HK-2 (cell line): ENCODE measurements around the gene WDR83.
A peak's percentile ranks its signal among the peaks of the same experiment; 100 is the strongest.
"Not testable (repeated sequence)": the region's sequence is repeated elsewhere in the genome, so short reads cannot be mapped to it uniquely, and the experiment has no call there.

Source experiments
- DNase-seq: peaks from one replicate; pipeline ENCODE4 v3.0.0-alpha.2; 2018; ENCODE audit not compliant: unreplicated experiment

The WDR83 gene

DNA sequence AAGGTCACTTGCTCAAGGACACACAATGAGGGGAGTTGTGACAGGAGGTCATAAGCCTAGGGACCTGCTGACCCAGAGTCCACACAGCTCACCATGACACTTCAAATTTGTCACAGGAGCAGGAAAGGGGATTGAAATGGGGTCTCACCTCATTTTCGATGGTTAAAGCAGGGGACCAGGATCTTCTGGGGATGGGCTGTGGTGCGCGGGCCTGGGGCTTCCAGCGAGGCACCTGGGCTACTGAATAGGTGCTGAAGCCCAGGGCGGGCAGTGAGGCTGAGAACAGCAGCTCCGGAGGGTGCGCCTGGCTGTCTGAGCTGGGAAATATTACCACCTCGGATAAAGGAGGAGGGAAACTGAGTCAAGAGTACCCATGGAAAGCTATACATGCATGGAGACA lies 11.1 kb upstream of the WDR83 start:
- no peak for DNase-seq

DNA sequence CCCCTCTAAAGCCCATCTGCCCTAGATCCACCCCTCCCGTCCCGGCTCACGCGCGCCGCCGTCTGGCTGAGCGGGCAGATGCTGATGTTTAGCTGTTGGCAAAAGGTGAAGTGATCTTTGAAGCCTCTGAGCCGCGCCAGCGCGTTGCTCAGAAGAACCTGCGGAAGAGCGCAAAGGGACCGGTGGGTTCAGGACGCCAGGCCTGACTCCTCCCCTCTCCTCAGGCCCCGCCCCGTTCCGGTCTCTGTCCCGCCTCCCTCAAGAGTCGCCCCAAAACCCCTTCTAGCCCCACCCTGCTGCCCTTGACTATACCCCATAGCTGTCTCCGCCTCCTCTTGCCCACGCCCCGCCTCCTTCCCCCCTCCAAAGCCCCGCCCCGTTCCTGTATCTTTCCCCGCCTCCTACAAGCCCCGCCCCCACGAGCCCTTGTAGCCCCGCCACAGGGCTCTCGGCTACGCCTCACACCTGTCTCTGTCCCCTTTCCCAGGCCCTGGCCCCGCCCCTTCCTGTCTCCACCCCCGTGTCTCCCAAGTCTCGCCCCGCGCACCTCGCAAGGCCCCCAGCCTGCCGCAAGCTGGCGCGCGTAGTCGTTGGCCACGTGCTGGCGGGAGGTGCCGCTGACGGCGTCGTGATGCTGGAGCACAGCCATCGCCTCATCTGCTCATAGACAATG lies 9.6 kb upstream of the WDR83 start:
- no peak for DNase-seq

DNA sequence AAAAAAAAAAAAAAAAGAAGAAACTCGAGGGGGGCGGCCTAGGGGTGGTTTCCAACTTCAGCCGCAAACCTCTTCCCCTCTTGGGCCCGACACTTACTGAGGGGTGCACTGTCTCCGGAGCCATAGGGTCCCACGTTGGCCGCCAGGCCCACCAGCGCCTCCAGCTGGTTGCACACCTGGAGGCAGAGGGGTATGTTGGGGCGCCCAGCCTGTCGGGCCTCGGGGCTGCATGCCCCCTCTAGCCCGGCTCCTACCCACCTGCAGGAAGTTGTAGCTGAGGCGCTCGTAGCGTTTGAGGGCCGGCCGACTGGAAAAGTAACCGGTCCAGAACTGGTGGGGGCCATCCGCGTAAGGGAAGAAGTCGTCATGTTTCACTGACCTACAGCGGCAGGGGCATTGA lies 8.6 kb upstream of the WDR83 start:
- no peak for DNase-seq

DNA sequence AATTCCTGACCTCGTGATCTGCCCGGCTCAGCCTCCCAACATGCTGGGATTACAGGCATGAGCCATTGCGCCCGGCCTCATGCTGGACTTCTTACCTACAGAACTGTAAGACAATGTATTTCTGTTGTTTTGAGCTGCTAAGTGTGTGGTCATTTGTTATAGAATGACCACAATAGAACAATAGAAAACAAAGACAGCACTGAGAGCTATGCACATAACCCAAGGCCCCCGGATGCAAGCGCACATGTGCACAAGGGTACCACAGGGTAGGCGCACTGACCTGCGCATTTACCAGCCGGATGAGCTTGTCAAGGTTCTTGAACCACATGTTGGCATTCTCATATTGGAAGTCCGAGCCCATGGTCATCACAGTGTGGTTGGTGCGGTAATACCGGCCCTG lies 5.6 kb upstream of the WDR83 start:
- DNase-seq, result no peak

DNA sequence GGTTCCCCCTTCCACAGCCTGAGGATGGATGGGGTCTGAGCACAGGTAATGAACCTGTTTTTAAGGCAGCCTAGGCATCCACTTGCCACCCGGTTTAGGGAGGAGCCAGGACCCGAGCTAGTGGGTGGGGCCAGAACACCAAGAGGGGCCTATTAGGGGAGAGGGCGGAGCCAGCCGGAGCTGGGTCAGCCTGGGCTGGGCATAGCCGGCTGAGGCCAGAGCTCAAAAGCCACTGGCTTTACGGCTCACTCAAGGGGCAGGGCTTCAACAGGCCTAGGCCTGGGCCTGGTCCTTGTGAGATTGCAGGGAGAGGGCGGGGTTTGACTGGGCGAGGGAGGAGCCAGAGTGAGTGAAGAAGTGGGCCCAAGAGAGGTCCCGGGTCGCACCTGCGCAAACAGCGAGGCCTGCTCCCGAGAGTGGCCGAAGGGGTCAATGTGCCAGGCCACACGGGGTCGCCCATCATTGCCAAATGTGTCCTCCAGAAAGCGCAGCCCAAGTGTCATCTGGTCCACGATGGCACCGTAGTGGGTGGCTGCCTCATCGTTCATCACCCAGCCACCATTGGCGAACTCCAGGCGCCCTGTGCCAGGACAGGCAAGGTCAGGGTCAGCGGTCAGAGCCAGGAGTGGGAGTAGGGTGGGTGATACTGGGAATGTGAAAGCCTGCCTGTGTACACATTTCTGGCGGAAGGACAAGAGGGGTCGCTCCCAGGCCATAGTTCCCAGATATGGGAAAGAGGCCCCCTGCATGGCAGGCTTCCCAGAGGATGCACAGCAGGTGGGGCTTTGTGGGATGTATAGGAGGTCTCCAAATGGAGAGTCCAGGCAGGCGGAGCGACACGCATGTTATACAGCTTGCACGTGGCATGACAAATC lies 2.0 kb upstream of the WDR83 start:
- DNase-seq, result no peak

DNA sequence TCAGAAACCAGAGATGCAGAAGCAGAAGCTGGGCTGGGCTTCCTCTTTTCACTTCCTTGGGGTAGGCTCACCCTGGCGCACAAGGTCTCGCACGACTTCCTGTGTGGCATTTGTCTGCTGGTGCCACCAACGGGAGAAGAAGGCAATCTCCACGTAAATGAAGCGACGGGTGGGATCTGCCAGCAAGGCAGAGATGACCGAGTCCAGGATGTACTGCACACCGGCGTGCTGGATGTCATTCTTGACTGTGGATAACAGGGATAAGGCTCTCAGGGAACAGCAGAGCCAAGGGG lies 1.4 kb upstream of the WDR83 start:
- DNase-seq, result no peak

DNA sequence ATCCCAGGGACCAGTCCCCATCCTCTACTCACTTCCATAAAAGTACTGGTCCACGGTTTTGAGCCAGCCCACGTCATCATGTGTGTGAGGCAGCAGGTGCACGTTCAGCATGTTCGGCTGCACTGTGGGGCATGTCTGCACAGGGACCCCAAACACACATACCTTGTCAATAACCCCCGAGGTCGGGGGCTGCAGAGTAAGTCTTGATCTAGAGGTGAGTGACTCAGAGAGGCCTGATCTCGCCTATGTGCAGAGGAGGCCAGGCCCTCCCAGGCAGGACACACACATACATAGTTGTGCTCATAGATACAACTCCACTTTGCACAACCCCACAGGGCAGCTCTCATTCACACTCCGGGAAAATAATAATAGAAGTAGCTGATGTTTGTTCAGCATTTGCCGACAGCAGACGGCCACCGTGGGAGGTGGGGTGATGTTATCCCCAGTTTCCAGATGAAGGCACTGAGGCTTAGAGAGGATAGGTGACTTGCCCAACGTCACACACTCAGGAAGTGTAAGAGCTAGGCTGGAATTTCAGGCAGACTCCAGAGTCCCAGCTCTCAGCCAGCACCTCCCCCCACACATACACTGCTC lies 839 bp upstream of the WDR83 start:
- no peak for DNase-seq

DNA sequence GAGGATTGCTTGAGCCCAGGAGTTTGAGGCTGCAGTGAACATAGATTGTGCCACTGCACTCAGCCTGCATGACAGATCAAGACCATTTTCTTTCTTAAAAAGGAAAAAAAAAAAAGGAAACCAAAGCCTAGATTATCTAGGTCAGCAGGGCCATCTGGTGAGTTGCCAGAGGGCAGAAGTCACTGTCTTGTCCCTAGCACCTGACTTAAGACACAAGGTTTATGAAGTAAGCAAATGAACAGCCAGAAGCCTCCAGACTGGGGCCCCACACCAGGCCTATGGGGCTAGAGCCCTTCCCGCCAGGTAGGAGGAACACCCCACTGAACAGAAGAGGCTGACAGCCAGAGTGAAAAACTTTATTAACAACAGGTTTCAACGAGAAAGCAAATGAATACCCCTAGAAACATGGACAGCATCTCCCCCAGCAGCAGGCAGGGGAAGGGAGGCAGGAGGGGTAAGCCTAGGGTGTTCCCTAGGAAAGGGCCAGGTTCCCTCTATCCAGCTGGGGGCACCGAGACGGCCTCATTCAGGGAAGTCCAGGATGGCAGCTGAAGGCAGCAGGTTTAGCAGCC lies 1.2 kb downstream of the WDR83 start:
- DNase-seq, result no peak

DNA sequence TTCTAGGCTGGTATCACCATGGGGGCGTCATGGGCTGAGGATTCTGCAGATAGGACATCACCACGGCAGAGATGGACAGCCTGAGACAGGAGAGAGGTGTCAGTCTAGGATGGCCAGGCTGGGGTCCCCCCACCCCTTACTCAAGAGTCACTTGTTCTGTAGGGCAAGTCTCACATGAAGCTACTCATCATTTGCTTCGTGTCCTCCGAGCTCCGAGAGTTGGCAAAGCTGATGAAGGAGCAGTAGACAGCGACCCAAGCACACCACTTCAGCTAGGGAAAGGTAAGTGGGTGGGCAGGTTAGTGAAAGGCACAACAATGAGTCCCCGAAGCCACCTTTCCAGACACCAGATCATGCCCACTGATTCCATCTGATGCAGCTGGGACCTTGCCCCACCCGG lies 1.7 kb downstream of the WDR83 start:
- DNase-seq, result no peak

DNA sequence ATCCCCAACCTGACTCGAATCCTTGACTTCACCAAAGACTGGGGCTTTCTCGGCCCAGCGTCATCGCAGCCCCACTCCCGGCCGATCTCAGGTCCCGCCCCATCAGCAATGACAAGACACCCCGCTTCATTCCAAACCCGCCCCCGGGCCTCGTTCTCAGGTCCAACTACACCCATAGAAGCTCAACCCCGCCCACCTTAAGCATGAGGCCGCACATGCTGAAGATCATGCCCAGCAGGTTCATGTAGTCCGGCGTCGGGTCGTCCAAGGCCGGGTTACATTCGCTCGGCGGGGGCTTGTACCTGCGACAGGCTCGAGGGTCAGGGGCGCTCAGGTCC lies 2.3 kb downstream of the WDR83 start:
- DNase-seq, result peak; percentile 67

DNA sequence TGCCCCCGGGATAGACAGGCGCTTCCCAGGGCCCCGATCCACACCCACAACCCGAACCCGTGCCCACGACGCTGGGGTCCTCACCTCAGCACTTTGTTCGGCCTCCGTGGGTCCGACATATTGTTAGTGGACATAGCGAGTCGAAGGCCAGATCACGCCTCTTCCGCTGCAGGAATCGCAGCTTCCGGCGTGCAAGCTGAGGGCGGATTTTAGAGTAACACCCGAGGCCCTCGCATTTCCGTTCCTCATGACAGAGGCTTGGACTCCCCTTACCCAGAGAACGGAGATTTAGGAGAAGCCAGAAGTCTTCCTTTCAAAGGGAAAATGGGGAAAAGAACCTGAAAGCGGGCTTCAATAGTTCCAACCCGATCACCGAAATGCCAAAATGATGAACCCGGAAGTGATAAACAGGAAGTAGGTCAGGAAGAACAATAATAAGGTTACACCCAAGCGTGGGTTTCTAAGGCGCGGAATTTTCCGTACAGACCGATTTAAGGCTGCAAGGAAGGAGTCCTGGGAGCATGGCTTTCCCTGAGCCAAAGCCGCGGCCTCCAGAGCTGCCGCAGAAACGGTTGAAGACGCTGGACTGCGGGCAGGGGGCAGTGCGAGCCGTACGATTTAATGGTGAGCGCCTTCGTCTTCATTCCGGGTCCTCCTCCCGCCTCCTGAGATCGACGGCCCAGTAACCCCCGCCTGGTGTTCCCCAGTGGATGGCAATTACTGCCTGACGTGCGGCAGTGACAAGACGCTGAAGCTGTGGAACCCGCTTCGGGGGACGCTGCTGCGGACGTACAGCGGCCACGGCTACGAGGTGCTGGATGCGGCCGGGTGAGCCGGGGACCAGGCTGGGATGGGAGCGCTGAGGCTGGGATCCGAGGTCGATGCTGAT lies 2.9 kb downstream of the WDR83 start:
- peak; percentile 82 for DNase-seq

DNA sequence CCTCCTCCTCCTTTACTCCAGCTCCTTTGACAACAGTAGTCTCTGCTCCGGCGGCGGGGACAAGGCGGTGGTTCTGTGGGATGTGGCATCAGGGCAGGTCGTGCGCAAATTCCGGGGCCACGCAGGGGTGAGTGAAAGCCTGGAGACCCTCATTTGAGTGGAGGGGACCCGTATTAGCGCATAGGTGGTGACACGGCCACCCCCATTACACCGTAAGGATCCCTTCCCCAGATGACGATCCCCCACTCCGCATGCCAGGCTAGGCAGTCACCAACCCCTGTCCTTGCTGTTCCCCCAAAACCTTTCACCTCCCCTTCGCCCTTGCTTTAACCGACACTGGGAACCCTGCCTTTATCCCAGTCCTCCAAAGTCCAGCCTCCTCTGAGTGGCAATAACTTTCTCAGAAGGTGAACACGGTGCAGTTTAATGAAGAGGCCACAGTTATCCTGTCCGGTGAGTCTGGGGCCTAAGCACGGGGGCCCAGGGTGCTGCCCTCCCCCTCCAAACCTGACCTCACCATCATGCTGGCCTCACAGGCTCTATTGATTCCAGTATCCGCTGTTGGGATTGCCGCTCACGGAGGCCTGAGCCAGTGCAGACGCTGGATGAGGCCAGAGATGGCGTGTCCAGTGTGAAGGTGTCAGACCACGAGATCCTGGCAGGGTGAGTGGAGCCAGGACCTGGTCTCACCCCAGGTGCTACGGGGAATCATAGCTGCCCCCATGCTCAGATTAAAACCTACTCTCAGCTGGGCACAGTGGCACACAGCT lies 3.7 kb downstream of the WDR83 start:
- DNase-seq, result no peak

DNA sequence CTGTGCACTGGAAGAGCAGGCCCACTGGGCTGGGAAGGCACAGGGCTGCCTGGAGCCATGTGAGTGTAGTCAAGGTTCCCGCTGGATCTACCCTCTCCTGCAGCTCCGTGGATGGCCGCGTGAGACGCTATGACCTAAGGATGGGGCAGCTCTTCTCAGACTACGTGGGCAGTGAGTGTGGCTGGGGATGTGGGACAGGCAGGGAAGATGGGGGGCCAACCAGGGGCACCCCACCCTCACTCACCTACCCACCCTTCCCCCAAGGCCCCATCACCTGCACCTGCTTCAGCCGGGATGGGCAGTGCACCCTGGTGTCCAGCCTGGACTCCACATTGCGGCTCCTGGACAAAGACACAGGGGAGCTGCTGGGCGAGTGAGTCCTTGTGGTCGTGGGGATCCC lies 6.1 kb downstream of the WDR83 start:
- DNase-seq, result no peak

DNA sequence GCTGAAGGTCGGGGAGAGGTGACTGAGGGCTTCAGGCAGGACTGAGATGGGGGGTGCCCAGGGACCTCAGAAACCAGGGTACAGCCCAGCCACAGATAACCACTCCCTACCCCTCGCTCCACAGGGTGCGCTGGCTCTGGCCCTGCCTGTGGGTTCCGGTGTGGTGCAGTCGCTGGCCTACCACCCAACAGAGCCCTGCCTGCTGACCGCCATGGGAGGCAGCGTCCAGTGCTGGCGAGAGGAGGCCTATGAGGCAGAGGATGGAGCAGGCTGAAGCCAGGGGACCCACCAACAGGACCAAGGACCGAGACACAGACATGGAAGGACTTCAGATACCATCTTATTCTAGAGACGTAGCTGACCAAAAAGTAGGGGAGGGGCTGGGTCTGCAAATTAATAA lies 8.8 kb downstream of the WDR83 start:
- DNase-seq, result no peak

DNA sequence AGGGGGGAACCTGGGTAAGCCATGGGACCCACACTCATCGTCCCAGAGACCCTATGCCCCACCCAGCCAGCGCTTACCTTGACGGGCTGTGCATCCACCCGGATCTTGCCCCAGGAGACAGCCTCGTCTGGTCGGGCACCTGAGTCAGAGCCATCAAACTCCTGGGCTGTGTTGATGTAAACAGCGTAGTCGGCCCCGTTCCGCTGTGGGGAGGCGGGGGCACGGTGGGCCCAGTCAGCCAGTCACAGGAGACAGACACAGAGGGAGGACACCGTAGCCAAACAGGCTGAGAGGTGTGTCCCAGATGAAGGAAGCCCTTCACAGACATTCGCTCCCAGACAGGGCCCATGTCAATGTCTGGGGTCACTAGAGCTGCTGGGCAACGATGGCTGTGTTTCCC lies 9.3 kb downstream of the WDR83 start:
- no peak for DNase-seq

DNA sequence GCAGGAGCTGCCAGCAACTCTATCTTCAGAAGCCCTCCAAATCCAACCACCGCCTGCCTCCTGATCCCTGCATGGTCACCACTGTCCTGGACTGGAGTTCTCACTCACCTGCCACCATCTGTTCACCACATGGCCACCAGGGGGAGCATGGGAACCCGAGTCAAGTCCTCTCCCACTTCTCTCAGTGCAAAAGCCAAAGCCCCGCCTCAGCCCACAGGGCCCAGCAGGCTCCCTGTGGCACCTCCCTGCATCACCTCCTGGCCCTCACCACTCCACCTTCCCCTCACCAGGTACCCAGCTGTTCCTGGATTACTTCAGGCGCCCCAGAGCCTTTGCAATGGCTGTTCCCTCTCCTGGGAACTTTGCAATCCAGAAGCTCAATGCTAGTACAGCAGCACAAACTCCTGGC lies 9.8 kb downstream of the WDR83 start:
- peak; percentile 92 for DNase-seq

DNA sequence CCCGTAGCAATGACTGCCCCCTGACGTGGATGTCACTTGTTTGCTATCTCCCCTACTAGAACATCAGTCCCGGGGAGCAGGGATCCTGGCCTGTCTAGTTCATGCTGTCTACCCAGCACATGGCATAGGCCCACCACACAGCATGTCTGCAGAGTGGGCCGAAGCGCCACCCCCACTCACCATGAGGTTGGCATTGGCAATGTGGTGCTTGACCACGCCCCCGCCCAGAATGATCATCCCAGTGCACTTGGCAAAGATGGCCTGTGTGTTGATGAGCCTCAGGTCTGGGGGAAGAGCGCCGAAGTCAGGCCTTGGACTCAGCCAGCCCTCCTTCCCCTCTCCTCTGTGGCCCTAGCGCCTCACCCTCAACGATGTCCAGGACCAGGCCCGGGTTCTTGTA lies 10.3 kb downstream of the WDR83 start:
- DNase-seq, result no peak

DNA sequence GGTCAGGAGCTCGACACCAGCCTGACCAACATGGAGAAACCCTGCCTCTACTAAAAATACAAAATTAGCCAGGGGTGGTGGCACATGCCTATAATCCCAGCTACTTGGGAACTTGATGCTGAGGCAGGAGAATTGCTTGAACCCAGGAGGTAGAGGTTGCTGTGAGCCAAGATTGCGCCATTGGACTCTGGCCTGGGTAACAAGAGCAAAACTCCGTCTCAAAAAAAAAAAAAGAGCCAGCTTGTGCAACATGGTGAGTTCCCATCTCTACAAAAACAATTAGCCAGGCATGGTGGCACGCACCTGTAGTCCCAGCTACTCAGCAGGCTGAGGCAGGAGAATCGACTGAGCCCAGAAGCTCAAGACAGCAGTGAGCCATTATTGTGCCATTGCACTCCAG lies 11.4 kb downstream of the WDR83 start:
- DNase-seq, result not testable (repeated sequence)

DNA sequence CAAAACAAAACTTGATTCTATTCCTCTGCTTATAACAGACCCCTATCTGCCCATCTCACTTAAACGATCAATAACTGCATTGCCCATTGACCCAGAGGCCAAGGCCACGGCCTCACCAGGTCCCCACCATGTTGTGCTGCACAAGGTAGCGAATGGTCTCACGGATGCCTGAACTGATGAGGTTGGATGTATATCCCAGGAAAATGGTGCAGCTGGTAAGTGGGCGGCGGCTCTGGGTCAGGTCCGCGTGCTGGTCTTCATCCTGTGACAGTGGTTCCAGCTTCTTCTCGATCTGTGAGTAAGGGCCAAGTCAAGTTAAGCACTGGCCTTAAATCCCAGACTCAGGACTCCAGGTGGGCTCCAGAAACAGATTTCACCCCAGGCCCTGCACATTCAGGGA lies 13.4 kb downstream of the WDR83 start:
- no peak for DNase-seq

DNA sequence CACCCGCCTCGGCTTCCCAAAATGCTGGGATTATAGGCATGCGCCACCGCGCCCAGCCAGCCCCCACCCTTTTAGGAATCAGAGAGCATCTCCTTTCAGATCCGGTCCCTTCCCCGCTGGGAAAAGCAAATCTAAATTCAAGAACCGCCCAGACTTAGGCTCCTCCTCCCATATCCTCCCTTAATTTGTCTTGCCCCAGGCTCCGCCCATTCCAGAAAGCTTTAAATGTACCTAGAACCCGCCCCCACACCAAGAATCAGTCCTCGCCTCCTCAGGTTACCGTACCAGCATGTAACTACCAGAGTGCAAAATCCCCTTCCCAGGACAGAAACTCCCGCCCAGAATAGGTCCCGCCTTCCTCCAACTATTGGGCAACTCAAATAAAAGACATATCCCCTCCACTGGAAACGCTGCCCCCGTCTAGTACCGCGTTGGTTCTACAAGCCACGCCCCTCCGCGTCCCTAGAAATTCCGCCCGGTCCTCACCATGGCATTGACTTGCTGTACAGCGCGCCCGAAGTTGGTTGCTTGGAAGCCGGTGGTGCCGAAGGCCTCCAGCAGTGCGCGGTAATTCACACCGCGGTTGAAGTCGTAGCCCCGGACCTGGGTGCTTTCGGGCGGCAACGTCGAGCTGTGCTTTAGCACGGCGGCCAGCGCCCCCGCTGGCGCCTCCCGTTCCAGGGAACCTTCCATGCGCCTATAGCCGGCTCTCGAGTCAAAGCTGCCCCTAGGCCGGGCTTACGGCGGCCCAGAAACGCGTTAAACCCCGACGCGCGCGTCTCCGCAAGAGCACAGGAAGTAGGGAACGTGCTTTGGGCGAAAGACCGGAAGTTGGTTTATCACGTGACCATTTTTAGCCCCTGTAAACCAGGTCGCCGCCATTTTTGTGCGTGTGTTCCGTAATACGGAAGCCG lies 14.7 kb downstream of the WDR83 start, which contains the start of gene DHPS:
Gene DHPS, minus strand, starts transcription at position 807 of the 914 bp plus-strand sequence. Its CDS starts 114 bp downstream, at position 693.
- DNase-seq, result peak; percentile 92
